OCI-LY1 (cell line): ENCODE data around the gene TRPV6.

Experiments
- EZH2 ChIP-seq: fragments of 200-600 bp; sonication (generic), shearing (Covaris generic); IDR thresholded peaks from 2 replicates; pipeline ENCODE4 v1.8.0; 2017; ENCODE audit warnings: borderline replicate concordance, mixed run types, mild to moderate bottlenecking, antibody characterized with exemption, low read length, moderate library complexity, mixed read lengths
- TF ChIP-seq, protein P1 (sequence below): fragments of 200-600 bp; sonication (generic), shearing (Covaris generic); IDR thresholded peaks from 2 replicates; pipeline ENCODE4 v1.5.1; 2017; ENCODE audit warnings: mild to moderate bottlenecking, antibody characterized with exemption, low read length, moderate library complexity, mixed read lengths

DNA sequence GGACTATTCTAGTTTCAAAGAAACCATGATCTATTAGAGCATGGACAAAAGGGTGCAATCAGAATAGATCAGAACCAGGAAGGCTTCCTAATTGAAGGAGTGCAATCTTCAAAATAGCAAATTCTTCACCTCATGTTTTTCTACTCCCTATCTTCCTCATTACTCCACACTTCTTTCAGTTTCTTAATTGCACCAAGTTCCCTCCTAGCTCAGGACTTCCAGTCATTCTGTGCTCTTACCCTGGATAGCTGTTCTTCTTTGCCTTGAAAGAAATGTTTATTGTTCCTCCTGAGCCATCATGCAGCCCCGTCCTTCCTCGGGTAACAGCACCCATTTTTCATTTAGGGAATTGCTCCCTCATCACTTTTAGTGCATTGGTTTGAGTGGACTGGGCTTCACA lies 24.9 kb upstream of the TRPV6 start:
- TF ChIP-seq, protein P1, sequence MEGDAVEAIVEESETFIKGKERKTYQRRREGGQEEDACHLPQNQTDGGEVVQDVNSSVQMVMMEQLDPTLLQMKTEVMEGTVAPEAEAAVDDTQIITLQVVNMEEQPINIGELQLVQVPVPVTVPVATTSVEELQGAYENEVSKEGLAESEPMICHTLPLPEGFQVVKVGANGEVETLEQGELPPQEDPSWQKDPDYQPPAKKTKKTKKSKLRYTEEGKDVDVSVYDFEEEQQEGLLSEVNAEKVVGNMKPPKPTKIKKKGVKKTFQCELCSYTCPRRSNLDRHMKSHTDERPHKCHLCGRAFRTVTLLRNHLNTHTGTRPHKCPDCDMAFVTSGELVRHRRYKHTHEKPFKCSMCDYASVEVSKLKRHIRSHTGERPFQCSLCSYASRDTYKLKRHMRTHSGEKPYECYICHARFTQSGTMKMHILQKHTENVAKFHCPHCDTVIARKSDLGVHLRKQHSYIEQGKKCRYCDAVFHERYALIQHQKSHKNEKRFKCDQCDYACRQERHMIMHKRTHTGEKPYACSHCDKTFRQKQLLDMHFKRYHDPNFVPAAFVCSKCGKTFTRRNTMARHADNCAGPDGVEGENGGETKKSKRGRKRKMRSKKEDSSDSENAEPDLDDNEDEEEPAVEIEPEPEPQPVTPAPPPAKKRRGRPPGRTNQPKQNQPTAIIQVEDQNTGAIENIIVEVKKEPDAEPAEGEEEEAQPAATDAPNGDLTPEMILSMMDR: no peak
- no peak for TF ChIP-seq EZH2
